AG04450 (cell line): ENCODE measurements around the gene GCDH. TPM values are rescaled to one million over a fixed set of nuclear protein-coding genes. Genes with fewer than 3 reads are reported as not detected.

Source experiments
- CTCF ChIA-PET: fragments of 300-600, 350-600 bp; formaldehyde crosslinking; extraction: SDS; loops from one replicate; lab custom pipeline; 2022; ENCODE audit warnings: antibody characterized with exemption, inconsistent platforms; lab: Charles Lee
- POLR2A ChIA-PET: fragments of 350-600 bp; formaldehyde crosslinking; extraction: SDS; loops from one replicate; lab custom pipeline; 2021; ENCODE audit warnings: antibody characterized with exemption, inconsistent platforms; lab: Yijun Ruan, JAX
- DNase-seq: peaks from one replicate; pipeline ENCODE4 v3.0.0-alpha.2; 2011; ENCODE audit warnings: low read depth, low spot score
- H3K27ac ChIP-seq: one replicate; pipeline ENCODE4 v1.5.1; 2012; ENCODE audit warnings: low read depth, low read length, control low read depth
- H3K27me3 ChIP-seq: one replicate; pipeline ENCODE4 v1.6.0; 2012; ENCODE audit warnings: low read length; ENCODE audit not compliant: control insufficient read depth, insufficient read depth
- H3K4me3 ChIP-seq: 2 replicates; pipeline ENCODE4 v1.5.1; 2011; ENCODE audit warnings: mild to moderate bottlenecking, low read depth, low read length, control low read depth
- H3K9me3 ChIP-seq: 2 replicates; pipeline ENCODE4 v1.5.1; 2012; ENCODE audit warnings: low read length; ENCODE audit not compliant: control insufficient read depth, insufficient read depth
- polyA plus RNA-seq: library from polyadenylated mRNA; depleted of rRNA; stranded (reverse); fragments of >200 nt; gene quantifications from 2 replicates; pipeline ENCODE4 v1.2.3, GENCODE V29; 2011
- TF ChIP-seq, protein P1 (sequence below): IDR thresholded peaks from 2 replicates; pipeline ENCODE4 v1.5.1; 2011; ENCODE audit warnings: low read depth, low read length, control low read depth, inconsistent platforms

GCDH gene
- polyA plus RNA-seq, 1 experiment: 11.4 TPM

DNA sequence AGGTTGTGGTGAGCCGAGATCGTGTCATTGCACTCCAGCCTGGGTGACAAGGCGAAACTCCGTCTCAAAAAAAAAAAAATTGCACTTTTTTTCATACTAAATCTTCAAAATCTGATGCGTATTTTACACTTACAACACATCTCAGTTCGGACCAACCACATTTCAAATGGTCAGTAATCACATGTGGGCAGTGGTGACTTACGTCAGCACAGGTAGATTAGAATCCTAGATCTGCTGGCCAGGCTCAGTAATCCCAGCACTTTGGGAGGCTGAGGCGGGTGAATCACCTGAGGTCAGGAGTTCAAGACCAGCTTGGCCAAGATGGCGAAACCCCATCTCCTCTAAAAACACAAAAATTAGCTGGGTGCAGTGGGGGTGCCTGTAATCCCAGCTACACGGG lies 44.1 kb downstream of the GCDH start:
- no peak for DNase-seq
- no peaks in the 10 kb centered on the region; the same call in 1 of the 2 replicates for H3K9me3 ChIP-seq
- H3K27me3 ChIP-seq: no peaks in the 10 kb centered on the region
- H3K27ac ChIP-seq: no peak overlapping the region
- H3K4me3 ChIP-seq: no peak overlapping the region
- ChIA-PET POLR2A (no interaction called here), CTCF (no interaction called here)
- TF ChIP-seq, protein P1, sequence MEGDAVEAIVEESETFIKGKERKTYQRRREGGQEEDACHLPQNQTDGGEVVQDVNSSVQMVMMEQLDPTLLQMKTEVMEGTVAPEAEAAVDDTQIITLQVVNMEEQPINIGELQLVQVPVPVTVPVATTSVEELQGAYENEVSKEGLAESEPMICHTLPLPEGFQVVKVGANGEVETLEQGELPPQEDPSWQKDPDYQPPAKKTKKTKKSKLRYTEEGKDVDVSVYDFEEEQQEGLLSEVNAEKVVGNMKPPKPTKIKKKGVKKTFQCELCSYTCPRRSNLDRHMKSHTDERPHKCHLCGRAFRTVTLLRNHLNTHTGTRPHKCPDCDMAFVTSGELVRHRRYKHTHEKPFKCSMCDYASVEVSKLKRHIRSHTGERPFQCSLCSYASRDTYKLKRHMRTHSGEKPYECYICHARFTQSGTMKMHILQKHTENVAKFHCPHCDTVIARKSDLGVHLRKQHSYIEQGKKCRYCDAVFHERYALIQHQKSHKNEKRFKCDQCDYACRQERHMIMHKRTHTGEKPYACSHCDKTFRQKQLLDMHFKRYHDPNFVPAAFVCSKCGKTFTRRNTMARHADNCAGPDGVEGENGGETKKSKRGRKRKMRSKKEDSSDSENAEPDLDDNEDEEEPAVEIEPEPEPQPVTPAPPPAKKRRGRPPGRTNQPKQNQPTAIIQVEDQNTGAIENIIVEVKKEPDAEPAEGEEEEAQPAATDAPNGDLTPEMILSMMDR: no peak

DNA sequence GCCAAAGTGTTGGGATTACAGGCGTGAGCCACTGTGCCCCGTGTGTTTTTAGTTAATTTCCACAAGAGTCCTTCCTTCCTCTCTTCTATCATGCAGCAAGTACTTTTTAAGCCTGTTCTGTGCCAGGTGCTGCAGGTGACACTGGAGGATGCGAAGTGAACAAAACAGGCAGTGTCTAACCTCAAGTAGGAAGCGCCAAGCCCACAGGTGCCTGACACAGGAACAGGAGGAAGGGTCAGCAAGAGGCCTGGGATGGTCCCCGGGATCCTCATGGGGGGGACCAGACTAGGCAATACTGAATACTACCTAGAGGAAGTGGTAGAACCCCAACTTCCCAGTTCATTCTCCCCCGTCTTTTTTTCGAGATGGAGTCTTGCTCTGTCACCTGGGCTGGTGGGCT lies 45.6 kb downstream of the GCDH start:
- Histone ChIP-seq H3K4me3 (no peak overlapping the region), H3K27me3 (no peaks in the 10 kb centered on the region), H3K27ac (no peak overlapping the region), H3K9me3 (no peaks in the 10 kb centered on the region; the same call in 1 of the 2 replicates)
- TF ChIP-seq, protein P1: no peak
- ChIA-PET POLR2A (no interaction called here), CTCF (no interaction called here)
- DNase-seq: no peak

DNA sequence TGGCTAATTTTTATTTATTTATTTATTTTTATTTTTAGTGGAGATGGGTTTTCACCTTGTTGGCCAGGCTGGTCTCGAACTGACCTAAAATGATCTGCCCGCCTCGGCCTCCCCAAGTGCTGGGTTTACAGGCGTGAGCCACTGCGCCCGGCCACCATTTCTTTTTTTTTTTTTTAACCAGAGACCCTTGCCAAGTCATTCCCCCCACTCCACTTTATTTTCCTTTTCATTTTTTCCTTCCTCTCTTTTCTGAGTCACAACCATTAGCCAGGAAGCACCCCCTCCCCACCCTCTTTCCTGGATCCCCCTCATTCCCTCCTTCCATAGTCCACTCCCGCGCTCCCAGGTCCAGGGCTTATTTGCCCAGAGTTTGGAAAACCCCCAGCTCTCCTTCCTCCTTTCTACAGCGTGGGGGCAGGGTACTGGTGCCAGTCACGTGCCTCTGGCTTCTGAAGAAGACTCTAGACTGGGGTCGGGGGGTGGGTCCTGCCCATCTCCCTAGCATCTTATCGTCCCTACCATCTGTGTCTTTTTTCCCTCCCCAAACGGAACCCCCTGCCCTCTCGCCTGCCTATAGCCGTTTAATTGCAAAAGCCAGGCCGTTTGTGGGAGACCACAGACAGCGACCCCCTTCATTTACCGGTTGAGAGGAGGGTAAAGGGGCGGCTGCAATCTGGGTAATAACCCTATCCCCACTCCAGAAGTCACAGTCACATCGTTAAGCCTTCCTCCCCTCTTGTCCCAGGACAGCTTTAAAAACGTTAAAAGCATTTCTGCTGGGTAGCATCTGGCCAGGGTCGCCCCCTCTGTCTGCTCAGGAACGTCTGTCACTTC lies 46.4 kb downstream of the GCDH start:
- ChIA-PET POLR2A (interaction anchor here (0.7 to 1.4 kb wide), 6 partner anchors 9 to 72 kb away, joined by 3 to 9 read pairs (median 6); partner anchors contain the start of genes RAD23A and SYCE2), CTCF (interaction anchor here (0.8 kb wide), 1 partner anchor 28 kb away, joined by 3 read pairs; no protein-coding TSS in a partner anchor)
- peak overlapping the region; percentile 31 for H3K27ac ChIP-seq
- H3K4me3 ChIP-seq: peak overlapping the region; percentile 70
- TF ChIP-seq, protein P1: no peak
- H3K27me3 ChIP-seq: no peaks in the 10 kb centered on the region
- DNase-seq: no peak
- H3K9me3 ChIP-seq: no peaks in the 10 kb centered on the region; the same call in 1 of the 2 replicates

DNA sequence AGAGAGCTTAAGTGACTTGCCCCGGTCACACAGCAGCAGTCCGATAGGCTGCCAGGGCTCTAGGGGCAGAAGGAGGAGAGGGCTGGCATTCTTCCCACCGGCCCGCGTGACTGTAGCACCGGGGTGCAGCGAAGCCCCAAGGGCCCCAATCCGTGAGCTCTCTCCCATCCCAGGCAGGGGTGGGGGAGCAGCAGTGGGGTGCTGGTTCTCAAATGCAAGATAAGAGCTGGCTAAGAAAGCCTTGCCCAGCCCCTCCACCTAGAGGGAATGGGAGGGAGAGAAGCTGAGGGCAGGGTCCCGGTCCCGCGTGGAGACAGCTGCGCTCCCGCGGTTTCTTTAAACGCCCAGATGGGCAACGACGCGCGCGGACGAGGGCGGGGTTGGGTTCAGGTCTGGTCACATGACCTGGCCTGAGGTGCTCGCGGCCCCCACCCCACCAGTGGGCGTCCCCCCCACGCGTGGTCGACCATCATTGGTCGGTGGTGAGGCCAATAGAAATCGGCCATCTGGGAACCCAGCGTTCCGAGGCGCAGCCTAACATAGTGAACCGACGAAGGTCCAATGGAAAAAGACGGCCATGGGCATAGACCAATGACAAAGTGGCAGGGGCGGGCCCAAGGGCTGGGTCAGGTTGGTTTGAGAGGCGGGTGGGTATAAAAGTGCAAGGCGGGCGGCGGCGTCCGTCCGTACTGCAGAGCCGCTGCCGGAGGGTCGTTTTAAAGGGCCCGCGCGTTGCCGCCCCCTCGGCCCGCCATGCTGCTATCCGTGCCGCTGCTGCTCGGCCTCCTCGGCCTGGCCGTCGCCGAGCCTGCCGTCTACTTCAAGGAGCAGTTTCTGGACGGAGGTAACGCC lies 47.2 kb downstream of the GCDH start, which contains the start of gene CALR:
Gene CALR, plus strand, starts transcription at position 683 of the 852 bp plus-strand sequence. Its CDS starts 71 bp downstream, at position 754.
- Histone ChIP-seq H3K9me3 (no peaks in the 10 kb centered on the region; the same call in 1 of the 2 replicates), H3K4me3 (peak within 1 kb of the TSS; percentile 99), H3K27ac (peak within 1 kb of the TSS; percentile 61), H3K27me3 (no peaks in the 10 kb centered on the region)
- peak; percentile 99 for DNase-seq
- POLR2A ChIA-PET: interaction anchor here (0.6 to 1.4 kb wide), 6 partner anchors 8 to 85 kb away, joined by 3 to 9 read pairs (median 3); partner anchors contain the start of genes RAD23A and SYCE2
- TF ChIP-seq, protein P1: no peak
- CTCF ChIA-PET: interaction anchor here (0.8 to 1.1 kb wide), 2 partner anchors 27 to 91 kb away, joined by 3 read pairs; no protein-coding TSS in a partner anchor
